ENCODE data around the gene QSOX2.
A peak's percentile ranks its signal among the peaks of the same experiment; 100 is the strongest.

Gene QSOX2

DNA sequence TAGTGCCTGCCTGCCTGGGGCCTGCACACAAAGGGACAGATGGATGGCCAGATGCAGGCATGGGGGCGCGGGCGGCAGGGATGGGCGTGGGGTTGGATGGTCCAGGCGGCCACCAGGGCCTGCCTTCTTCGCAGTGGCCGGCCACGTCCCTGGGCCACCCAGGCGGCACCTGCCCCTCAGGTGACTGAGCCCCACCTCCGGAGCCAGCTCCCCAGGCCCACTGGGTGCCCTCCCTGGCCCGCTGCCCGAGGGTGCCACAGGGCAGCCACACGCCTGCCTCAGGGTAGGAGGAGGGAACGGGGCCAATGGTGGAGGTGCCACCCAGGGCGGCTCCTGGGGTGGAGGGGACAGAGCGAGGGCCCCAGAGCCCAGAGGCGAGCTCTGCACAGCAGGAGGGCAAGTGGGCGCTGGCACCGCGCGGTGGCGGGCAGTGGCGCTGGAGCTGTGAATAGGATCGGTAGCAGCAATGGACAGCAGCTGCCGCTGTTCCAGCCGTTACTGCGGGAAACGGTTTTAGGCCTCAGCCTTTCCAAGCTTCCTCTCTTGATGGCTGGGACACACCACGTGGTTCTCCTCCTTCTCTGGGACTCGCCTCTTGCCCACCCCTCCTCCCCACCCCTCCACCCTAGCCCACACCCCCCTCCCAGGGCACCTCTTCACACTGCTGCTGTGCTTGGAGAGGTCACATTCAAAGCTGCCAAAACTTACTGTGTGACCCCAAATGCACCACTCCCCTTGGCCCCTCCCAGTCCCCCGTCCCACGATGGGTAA, 59.8 kb downstream of the QSOX2 start:
- DNase-seq = no peak

DNA sequence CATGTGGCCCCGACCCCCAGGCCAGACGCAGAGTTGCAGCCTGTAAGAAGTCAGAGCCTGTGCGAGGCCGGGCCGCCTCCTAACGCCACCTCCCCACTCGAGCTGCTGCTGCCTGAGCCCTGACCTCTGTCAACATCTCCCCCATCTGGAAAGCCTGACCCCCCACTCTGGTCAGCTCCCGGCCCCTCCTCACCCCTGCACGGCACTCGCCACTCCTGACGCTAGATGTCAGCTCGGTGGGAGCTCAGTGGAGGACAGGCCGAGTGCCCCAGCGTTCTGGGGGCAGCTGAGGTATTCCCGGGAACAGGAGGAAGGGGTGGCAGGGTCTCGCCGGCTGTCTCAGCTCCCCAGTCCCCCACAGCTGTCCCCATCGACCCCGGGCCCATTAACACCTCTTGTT, 60.5 kb downstream of the QSOX2 start:
- no peak for DNase-seq

DNA sequence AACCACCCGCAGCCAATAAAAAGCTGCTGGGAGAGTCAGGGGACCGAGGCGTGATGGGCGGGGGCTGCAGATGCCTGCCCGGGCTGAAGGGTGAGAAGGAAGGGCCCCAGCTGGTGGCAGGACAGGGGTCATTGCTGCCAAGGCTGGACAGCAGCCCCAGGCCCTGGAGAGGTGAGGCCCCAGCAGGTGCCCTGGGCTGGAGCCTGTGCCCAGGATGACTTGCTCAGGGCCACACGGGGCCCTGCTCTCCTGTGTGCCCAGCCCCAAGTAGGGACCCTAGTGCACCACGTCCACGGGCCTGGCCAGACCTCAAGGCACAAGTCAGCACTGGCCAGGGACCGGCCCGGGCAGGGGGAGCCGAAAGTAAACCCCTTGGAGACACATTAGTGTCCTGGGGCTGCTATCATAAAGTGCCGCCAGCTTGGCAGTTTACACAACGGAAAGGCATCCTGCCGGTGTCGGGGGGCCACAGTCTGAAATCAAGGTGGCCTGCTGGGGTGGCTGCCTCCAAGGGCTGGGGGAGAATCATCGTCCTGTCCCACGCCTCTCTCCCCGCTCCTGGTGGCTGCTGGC, 62.7 kb downstream of the QSOX2 start:
- DNase-seq = no peak

DNA sequence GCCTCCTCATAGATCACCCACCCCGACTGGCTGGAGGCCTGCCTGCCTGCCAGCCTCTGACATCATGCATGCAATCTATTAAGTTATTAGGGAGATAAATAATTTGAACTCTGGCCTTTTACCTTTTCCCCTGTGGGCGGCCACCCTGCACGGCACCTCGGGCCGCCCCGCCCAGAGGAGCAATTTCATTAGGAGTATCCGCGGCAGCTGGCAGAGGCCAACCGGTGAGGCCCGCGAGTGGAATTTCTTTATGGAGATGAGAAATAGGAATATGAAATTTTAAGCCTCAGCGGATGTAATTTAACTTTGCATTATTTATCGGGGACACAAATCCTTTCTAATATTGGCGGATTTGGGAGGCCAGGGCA, 63.2 kb downstream of the QSOX2 start:
- DNase-seq = no peak

DNA sequence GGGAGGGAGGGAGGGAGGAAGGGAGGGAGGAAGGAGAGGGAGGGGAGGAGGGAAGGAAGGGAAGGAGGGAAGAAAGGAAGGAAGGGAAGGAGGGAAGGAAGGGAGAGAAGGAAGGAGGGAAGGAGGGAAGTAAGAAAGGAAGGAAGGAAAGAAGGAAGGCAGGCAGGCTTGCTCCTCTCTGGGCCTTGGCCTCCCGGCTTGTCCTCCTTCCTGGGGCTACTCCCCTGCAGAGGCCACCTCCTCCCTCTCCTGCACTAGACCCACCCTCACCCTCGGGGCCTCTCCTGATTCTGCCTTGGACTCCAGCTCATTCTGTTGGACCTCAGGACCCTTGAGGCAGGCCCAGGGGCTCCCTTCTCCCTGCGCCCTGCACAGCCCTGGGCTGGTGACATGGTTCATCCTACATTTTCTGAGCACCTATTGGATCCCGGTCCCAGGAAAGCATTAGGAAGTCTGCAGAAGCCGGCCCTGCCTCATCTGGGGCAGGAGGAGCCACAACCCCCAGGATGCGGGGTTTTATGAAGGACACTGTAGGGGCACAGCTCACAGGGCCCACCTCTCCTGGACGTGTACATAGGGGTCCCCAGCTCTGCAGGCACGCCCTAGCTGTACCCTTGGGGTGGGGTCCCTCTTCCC, 63.7 kb downstream of the QSOX2 start:
- DNase-seq = no peak

DNA sequence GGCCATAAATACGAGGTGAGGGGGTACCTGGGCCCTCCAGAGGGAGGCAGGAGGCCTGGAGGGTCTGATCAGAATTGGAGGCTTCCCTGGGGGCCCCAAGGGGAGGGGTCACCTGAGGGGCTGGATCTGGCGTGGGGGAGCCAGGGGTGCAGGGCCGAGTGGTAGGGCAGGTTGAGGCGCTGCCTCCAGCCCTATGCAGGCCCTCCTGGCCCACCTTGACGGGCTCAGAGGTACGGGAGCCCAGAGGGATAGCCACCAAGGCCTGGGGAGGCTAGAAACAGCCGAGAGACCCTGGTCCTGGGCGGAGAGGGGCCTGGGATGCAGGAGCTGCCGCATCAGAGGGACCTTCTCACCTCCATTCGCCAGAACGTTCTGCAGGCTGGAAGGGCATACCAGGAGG, 65.0 kb downstream of the QSOX2 start:
- no peak for DNase-seq

DNA sequence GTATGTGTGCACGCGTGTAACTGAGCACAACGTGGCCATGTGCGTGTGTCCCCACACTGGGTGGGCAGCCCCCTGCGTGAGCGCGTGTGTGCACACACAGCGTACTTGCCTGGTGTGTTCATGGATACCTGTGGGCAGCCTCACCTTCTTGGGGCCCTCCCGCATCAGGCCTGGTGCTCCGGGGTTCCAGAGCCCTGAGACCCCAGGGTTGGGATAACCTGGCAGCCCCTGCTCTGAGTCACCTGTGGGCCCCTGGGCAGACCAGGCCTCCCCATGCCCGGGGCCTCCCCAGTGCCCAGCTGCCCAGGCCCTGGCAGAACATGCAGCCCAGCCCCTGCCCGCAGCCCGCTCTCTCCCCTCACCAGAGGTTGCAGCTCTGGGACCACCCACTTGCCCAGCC, 65.9 kb downstream of the QSOX2 start:
- DNase-seq = no peak

DNA sequence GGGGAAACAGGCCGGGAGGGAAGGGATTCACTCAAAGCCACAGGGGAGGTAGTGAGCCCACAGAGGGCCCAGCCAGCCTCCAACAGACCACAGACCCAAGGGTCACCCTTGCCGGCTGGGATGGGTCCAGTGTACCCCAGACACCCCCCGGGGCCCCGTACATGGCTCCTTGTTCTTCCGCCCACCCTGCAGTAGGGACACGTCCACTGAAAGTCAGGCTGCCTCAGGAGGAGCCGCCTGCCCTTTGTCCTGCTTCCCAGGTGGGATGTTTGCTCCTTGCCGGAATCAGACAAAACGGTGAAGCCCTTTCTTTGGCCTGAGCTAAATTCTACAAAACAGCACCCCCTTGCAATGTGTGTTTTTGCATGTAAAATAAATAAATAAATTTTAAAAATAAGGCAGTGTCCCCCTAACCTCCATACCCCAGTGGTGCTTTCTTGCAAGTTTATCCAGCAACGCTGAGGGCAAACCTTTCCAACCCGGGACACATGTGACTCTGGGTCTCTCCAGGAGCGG, 66.5 kb downstream of the QSOX2 start:
- no peak for DNase-seq

DNA sequence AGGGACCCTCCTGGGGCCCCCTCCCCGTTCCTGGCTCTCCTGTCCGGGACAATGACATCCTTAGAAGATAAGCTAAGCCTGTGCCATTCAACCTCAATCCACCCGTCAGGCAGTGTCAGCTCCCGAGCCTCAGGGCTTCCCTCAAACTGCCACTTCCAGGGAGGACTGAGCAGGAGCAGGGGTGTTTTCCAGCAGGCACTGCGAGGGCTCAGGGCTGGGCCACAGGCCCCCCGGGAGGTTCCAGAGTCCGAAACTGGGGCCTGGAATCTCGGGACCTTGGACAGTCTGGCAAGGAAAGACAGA, 66.9 kb downstream of the QSOX2 start:
- no peak for DNase-seq

DNA sequence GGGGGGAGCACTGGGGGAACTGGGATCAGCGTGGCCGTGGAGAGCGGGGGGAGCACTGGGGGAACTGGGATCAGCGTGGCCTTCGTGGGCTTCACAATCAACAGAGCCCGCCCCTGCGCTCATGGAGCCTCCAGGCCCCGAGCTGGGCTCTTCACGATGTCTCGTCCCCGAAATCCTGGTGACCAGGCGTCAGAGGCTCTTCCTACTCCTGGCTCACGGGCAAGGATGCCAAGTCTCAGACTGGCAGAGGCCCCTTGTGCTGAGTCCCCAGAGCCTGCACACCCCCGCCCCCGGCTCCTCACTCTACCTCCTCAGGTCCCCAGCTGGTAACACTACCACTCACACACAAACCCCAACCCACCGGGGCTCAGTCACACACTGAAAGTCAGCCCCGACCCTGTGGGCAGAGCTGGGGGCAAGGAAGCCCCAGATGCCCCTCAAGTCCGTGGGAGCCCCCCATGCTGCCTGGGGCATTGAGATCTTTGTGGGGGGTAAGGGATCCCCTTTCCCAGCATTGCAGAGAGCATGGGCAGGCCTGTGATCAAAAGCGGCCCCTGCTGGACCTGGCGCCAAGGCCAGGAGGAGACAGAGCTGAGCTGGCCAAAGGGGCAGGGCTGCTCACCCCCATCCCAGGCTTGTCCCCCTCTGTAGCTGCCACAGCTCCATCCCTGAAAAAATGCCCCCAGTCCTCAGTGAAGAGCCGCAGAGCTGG, 67.4 kb downstream of the QSOX2 start:
- DNase-seq = no peak

DNA sequence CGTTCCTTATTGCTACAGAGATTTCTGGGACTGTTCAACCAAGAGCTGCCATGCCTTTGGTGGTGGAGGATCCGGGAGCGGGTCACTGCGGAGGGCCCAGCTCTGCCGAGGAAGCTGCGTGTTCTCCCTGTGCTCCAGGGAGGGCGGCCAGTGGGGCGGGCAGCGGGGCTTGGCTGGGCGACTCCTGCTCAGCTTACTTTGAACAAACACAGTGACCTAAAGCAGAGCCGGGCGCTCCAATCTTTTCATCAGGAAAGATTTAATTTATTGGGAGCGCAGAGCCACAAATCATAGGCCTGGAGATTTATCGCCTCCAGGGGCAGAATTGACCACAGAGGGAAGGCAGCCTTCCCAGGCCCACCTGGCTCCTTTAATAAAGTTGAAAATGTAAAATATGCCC, 68.4 kb downstream of the QSOX2 start:
- no peak for DNase-seq

DNA sequence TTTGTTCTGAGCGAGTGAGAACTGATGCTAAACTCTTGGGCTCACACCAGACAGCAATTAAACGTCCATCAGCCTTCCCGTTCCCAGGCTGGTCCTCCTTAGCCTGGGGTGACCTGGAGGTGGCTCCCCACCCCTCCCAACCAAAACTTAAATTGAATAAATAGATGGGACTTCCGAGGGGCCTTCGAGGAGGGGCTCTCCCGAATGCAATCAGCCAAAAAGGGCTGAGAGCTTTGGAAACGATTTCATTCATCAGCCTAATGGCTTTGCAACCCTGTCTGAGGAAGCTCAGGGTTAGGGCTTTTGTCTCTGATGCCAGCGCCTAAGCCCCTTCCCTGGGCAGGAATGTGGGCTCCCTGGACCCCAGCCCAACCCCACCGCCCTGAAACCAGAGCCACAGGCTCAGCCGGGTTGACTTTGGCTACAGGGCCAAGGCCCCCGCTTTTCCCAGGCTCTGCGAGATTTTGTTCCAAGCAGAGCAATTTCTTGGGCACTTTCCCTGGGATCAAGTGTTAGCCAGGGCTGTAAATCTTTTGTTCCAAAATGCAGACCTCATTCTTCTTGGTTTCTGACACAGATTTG, 69.9 kb downstream of the QSOX2 start:
- DNase-seq = no peak

DNA sequence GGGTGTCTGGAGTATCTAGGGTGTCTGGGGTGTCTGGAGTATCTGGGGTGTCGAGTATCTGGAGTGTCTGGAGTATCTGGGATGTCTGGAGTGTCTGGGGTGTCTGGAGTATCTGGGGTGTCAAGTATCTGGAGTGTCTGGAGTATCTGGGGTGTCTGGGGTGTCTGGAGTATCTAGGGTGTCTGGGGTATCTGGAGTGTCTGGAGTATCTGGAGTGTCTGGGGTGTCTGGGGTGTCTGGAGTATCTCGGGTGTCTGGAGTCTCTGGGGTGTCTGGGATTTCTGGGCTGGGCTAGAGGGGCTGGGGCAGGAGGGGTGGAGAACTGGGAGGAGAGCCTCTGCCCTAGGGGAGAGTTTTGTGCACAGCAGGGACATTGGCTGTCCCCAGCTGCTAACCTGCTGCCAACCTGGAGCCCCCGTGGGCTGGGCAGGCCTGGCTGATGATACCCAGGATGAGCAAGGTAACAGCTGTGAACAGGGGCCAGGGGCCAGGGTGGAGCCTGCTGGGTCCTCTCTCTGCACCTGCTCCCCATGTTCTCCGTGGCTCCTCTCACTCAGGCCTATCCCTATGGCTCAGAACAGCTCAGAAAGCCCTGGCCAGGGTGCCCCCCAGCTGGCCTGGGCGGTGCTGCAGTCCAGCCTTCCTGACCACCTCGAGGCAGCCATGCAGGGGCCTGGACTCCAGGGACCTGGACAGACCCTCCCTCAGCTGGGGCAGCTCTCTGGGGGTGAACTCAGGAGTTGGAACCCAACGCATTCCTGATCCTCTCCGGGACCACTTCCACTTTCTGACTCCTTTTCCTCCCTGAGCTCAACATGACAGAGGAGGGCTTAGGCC, 70.6 kb downstream of the QSOX2 start:
- DNase-seq = no peak

DNA sequence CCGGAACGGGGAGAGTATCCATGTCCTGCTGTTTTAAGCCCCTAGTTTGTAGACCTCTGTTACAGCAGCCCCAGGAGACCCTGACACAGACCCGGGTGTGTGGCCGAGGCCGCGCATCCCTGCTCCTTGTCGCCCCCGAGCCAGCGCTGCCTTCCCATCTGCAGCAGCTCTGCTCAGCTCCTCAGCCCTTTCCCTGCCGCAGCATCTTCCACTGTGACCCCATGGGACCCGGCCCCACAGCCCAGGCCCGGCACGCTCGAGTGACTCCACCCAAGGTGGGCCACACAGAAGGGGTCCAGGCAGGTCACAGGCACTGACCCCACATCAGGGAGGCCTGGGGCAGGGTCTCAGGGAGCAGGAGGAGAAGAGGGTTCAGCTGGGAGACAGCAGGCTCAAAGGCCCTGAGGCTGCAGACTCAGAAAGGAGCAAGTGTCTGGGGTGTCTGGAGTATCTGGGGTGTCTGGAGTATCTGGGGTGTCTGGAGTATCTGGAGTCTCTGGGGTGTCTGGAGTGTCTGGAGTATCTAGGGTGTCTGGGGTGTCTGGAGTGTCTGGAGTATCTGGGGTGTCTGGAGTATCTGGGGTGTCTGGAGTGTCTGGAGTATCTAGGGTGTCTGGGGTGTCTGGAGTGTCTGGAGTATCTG, 71.8 kb downstream of the QSOX2 start:
- no peak for DNase-seq

DNA sequence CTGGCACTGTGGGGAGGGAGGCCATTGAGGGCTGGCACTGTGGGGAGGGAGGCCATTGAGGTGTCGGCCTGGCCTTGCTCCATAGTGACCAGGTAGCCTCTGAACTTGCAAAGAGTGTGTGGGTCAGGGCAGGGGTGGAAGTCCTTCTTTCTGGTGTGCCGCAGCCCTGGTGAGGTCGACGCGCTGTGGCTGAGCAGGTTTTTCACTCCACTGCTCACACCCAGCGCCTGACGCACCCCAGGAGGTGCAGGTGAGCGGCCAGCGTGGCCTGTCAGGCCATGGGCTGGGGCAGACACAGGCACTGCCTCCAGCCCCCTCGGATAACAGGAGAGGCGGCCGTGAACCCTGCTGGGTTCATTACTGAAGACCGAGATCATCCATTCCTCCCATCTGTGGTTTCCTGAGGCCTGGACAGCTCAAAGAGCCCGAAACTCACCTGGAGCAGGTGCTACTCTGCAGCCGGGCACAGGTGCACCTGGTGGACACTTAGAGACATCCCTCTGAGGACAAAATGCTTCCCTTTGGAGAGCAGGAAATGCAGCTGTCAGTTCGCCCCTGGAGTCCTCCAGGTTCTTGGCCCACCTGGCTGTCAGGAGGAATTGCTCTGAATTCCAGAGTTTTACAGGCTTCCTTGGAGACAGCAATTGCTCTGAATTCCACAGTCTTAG, 73.1 kb downstream of the QSOX2 start:
- no peak for DNase-seq

DNA sequence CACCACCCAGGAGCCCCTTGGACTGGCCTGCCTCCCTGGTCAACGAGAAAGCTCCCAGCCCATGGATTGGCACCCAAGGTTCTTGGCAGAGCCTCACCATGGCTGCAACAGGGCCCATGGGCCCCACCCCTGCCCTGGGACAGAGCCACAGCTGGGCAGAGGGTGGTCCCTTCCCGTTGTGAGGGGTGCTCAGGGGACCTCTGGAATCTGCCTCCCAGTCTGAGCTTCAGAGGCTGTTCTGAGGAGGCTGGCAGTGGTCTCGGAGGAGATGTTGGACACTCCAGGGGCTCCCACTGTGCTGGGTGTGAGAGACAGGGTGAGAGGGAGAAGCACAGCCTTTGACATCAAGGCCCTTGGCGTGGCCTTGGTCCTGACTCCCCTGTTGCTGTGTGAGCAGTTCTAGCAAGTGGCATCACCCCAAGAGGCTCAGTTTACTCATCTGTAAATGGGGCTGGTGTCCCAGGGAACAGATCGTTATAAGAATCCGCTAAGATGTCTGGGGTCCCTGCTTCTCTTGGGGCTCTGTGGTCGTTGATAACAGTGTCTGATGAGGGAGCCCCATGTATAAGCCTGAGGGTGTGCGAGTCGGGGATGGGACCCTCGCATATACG, 73.7 kb downstream of the QSOX2 start:
- no peak for DNase-seq

DNA sequence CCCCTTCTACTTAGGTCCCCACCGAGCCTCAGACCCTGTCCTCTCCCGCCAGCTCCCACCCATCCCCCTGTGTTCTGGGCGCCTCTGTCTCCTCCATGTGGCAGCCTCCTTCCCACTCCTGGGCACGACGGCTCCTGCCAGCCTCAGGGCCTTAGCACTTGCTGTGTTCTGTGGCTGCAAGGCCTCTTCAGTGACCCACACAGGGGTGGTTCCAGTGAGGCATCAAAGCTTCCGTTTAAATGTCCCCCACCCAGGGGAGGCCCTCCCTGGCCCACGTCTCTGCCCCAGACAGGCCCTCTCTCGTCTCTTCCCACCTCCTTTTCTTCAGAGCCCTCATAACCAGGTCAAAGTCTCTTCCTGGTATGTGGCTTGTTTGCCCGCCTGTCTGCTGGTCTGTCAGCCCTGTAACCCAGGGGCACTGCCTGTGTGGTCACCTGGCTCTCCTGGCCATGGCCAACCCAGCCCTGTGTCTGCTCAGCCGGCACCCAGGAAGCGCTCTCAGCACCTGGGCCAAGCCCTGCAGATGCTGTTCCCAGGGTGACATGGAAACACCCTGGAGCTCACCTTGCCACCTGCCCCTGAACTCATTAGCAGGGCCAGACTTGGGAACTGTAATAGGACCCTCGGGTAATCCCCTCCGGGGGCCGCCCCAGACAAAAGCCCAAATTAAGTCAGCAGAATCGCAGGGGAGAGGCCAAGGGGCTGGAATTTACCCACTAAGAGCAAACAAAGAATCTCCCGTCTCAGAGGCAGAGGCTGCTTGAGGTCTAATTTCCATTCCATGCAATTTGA, 74.4 kb downstream of the QSOX2 start:
- no peak for DNase-seq

DNA sequence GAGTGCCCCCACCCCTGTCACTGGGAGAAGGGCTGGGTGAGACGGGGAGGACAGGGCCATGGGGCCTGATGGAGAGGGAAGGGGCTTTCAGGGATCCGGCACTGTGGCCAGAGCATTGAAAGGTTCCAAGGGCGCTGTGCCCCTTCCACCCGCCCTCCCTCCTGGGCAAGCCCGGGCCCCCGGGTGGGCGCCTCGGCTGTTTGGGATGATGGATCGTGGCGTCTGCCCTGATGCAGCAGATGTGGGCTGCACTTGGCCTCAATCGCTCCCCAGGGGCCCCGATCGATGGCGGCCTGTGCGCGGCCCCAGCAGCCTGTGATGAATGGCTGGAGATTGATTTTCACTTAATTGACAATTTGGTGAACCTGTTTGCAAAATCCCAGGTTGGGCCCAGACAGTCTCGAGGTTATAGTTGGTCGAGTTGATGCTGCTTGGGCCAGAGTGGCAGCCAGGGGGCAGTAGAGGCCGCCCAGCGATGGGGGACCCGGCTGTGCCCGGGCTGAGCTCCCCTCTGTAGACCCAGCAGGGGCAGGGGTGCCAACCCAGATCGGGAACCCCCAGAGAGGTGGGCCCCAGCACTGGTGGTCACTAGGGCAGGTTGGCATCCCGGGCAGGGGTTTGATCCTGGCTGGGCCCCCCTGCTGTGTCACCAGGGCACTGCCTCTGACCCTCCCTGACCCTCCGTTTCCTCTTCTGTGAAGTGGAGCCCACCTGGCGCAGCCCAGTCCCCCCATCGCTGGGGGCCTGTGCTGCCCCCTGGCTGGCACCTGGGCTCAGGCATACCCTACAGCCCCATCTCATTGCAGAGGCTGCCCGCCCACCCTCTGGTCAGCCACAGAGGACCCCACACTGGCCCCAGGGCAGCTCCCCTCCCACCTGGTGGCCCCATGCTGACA, 75.4 kb downstream of the QSOX2 start:
- peak; percentile 75 to 78 for DNase-seq

DNA sequence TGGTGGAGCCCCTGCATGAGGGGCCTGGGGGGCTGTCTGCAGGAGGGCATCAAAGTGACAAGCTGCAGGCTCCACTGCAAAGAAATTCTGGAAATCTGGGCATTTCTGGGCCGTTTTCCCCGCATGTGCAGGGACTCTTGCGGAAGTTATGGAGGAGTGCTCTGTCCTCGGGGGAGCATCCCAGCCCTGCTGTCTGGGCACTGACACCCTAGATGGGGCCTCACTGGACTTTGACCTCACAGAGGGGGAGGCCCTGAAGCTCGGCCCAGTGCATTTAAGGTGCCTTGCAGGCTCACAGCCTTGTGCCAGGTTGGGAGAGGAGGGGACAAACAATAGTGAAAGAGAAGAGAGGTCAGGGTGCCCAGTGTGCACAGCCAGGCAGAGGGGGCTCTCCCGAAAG, 76.1 kb downstream of the QSOX2 start:
- no peak for DNase-seq

All from activated T-cell treated with anti-CD3 and anti-CD28 coated beads, Interleukin-2, amount 50 U/mL, for 48 hours (primary cell).